HEK293 (cell line): ENCODE data around the gene TGFB2.

Source experiments
- REPIN1 ChIP-seq: fragments of 450-650 bp; formaldehyde crosslinking; IDR thresholded peaks from 2 replicates; pipeline ENCODE4 v1.5.1; 2017; ENCODE audit warnings: missing biosample characterization, missing genetic modification characterization, low read depth
- ZBTB7A ChIP-seq: fragments of 450-650 bp; formaldehyde crosslinking; IDR thresholded peaks from 2 replicates; pipeline ENCODE4 v1.5.1; 2016; ENCODE audit warnings: low read depth, missing biosample characterization, missing genetic modification characterization

GRCh38 chr1:218462116-218462515 lies 117.0 kb downstream of the TGFB2 start:
- TF ChIP-seq ZBTB7A (tag by site-specific recombination) (no peak), REPIN1 (tag by site-specific recombination) (no peak)
